PC-9 (cell line): ENCODE measurements around the gene MFF. TPM values are rescaled to one million over a fixed set of nuclear protein-coding genes. Genes with fewer than 3 reads are reported as not detected.

ENCODE experiments used
- BruUV-seq: library from RNA; stranded (reverse); fragments of 400-500 nt; replicated peaks from 2 replicates; lab custom pipeline; 2021; lab: Mats Ljungman, UMichigan
- CTCF ChIA-PET: fragments of 300-600 bp; sonication (Branson Sonifier 250); formaldehyde crosslinking; loops from one replicate; lab custom pipeline; 2022; ENCODE audit warnings: antibody characterized with exemption; lab: Charles Lee
- POLR2A ChIA-PET: fragments of 300-600 bp; sonication (Branson Sonifier 250); formaldehyde crosslinking; loops from one replicate; lab custom pipeline; 2022; ENCODE audit warnings: antibody characterized with exemption; ENCODE audit not compliant: unreplicated experiment; lab: Charles Lee
- DNase-seq, 2 experiments: peaks; one replicate each; pipeline versions ENCODE4 v3.0.0 to v3.0.0-alpha.2; 2015 to 2022; ENCODE audit warnings: mixed read lengths in 1 of 2
- H2AFZ ChIP-seq: fragments of 200-600 bp; sonication (generic); 2 replicates; pipeline ENCODE4 v1.8.1; 2017; ENCODE audit warnings: antibody characterized with exemption
- H3F3A ChIP-seq: fragments of 200-600 bp; sonication (generic); 2 replicates; pipeline ENCODE4 v1.8.1; 2017; ENCODE audit warnings: antibody characterized with exemption, mild to moderate bottlenecking, low read depth; ENCODE audit not compliant: insufficient read depth
- H3K27ac ChIP-seq: fragments of 200-600 bp; sonication (generic); 2 replicates; pipeline ENCODE4 v1.6.1; 2016; ENCODE audit warnings: mixed run types
- H3K27me3 ChIP-seq: fragments of 200-600 bp; sonication (generic); 2 replicates; pipeline ENCODE4 v1.6.1; 2016; ENCODE audit warnings: low read depth, mixed run types; ENCODE audit not compliant: insufficient read depth
- H3K36me3 ChIP-seq: fragments of 200-600 bp; sonication (generic); 2 replicates; pipeline ENCODE4 v1.6.1; 2016; ENCODE audit warnings: low read depth, mixed run types
- H3K4me1 ChIP-seq: fragments of 200-600 bp; sonication (generic); replicated peaks from 2 replicates; pipeline ENCODE4 v1.6.1; 2016; ENCODE audit warnings: mixed run types; ENCODE audit not compliant: insufficient read depth
- H3K4me2 ChIP-seq: fragments of 200-600 bp; sonication (generic); 2 replicates; pipeline ENCODE4 v1.6.1; 2017; ENCODE audit warnings: mixed run types
- H3K4me3 ChIP-seq: fragments of 200-600 bp; sonication (generic); 2 replicates; pipeline ENCODE4 v1.6.1; 2016; ENCODE audit warnings: mixed run types
- H3K79me2 ChIP-seq: fragments of 200-600 bp; sonication (generic); 2 replicates; pipeline ENCODE4 v1.6.1; 2017; ENCODE audit warnings: low read depth, mixed run types
- H3K9me2 ChIP-seq: fragments of 200-600 bp; sonication (generic); 2 replicates; pipeline ENCODE4 v1.8.1; 2017; ENCODE audit warnings: mild to moderate bottlenecking; ENCODE audit not compliant: insufficient read depth
- H3K9me3 ChIP-seq: fragments of 200-600 bp; sonication (generic); 2 replicates; pipeline ENCODE4 v1.8.1; 2016; ENCODE audit warnings: low read depth; ENCODE audit not compliant: insufficient read depth
- H4K20me1 ChIP-seq: fragments of 200-600 bp; sonication (generic); 2 replicates; pipeline ENCODE4 v1.8.1; 2017; ENCODE audit not compliant: insufficient read depth
- CTCF ChIP-seq: fragments of 200-600 bp; sonication (generic); conservative IDR thresholded peaks from 2 replicates; pipeline ENCODE4 v1.6.1; 2017; ENCODE audit warnings: mixed run types, antibody characterized with exemption, mild to moderate bottlenecking, moderate library complexity
- EZH2 ChIP-seq: fragments of 200-600 bp; sonication (generic); IDR thresholded peaks from 2 replicates; pipeline ENCODE4 v1.8.0; 2017; ENCODE audit warnings: antibody characterized with exemption, low read depth
- intact Hi-C: fragments of 100-400 bp; cut with micrococcal nuclease; formaldehyde crosslinking; loops from one replicate; pipeline ENCODE4 v1.10.0; 2022; ENCODE audit not compliant: unreplicated experiment
- total RNA-seq: library from RNA; stranded (reverse); gene quantifications from 2 replicates; pipeline ENCODE4 v1.2.3, GENCODE V29; 2021

The MFF gene
- total RNA-seq, 1 experiment from 2014 or later = 144 TPM

- CTCF ChIA-PET = no interaction called here
- H3K4me3 ChIP-seq = no peak overlapping the region
- H3K9me2 ChIP-seq = no peaks in the 10 kb centered on the region
- H3K27me3 ChIP-seq = no peaks in the 10 kb centered on the region
- no peaks in the 10 kb centered on the region for H4K20me1 ChIP-seq
- no peaks in the 10 kb centered on the region for H3K9me3 ChIP-seq
- H3K4me2 ChIP-seq = no peak overlapping the region
- H3K79me2 ChIP-seq = no peaks in the 10 kb centered on the region
- peaks cover 2% of the 10 kb centered on the region; the same call in 1 of the 2 replicates for H3K4me1 ChIP-seq
- H3F3A ChIP-seq = no peaks in the 10 kb centered on the region
- BruUV-seq = no TSS peak
- intact Hi-C loops = no loop called here
- POLR2A ChIA-PET = interaction anchor here (0.5 kb wide), 1 partner anchor 49 kb away, joined by 3 read pairs; no protein-coding TSS in a partner anchor
- no peak overlapping the region for H3K27ac ChIP-seq
- H2AFZ ChIP-seq = no peak overlapping the region
- no peaks in the 10 kb centered on the region for H3K36me3 ChIP-seq
- TF ChIP-seq EZH2 (no peak), CTCF (no peak)
- no peak for DNase-seq
Measured at GRCh38 chr2:227397562-227397961, 72.5 kb downstream of the MFF start.

GRCh38 chr2:227398684-227399670, 73.9 kb downstream of the MFF start:
- H2AFZ ChIP-seq = no peak overlapping the region
- H3K4me3 ChIP-seq = no peak overlapping the region
- no peak for DNase-seq
- POLR2A ChIA-PET = no interaction called here
- peaks cover 8% of the 10 kb centered on the region; the same call in 1 of the 2 replicates for H3K4me1 ChIP-seq
- CTCF ChIA-PET = no interaction called here
- H3K9me3 ChIP-seq = no peaks in the 10 kb centered on the region
- H3K4me2 ChIP-seq = no peak overlapping the region
- no peak for TF ChIP-seq EZH2
- TF ChIP-seq CTCF = no peak
- no peaks in the 10 kb centered on the region for H3K79me2 ChIP-seq
- no peaks in the 10 kb centered on the region for H3F3A ChIP-seq
- BruUV-seq = no TSS peak
- intact Hi-C loops = no loop called here
- no peak overlapping the region for H3K27ac ChIP-seq
- H3K36me3 ChIP-seq = no peaks in the 10 kb centered on the region
- H3K9me2 ChIP-seq = no peaks in the 10 kb centered on the region
- no peaks in the 10 kb centered on the region for H3K27me3 ChIP-seq
- H4K20me1 ChIP-seq = no peaks in the 10 kb centered on the region

- no peak overlapping the region for H3K4me2 ChIP-seq
- ChIA-PET CTCF (no interaction called here), POLR2A (no interaction called here)
- peaks cover 2% of the 10 kb centered on the region; the same call in 1 of the 2 replicates for H3F3A ChIP-seq
- no peak overlapping the region for H3K27ac ChIP-seq
- H3K4me3 ChIP-seq = no peak overlapping the region
- no peaks in the 10 kb centered on the region for H3K79me2 ChIP-seq
- no peaks in the 10 kb centered on the region for H3K27me3 ChIP-seq
- H3K36me3 ChIP-seq = no peaks in the 10 kb centered on the region
- no TSS peak for BruUV-seq
- H3K9me3 ChIP-seq = no peaks in the 10 kb centered on the region
- TF ChIP-seq CTCF = no peak
- TF ChIP-seq EZH2 = no peak
- no peak overlapping the region; the same call in 1 of the 2 replicates for H2AFZ ChIP-seq
- no peaks in the 10 kb centered on the region for H3K9me2 ChIP-seq
- H4K20me1 ChIP-seq = no peaks in the 10 kb centered on the region
- intact Hi-C loops = loop anchor here (10.0 kb wide), 1 partner anchor 643 kb away; no protein-coding TSS in a partner anchor
- DNase-seq = no peak
- H3K4me1 ChIP-seq = peaks cover 18% of the 10 kb centered on the region
Measured at GRCh38 chr2:227401550-227401949, 76.5 kb downstream of the MFF start.
